GM12878 (cell line): Measurements from ENCODE around the gene MFGE8. TPM values are rescaled to one million over a fixed set of nuclear protein-coding genes. Genes with fewer than 3 reads are reported as not detected.

ENCODE experiments used
- ATAC-seq: fragments of 200-7000 bp; cut with Tn5 transposase; 3 replicates; pipeline ENCODE4 v1.9.1; 2020; ENCODE audit warnings: mild to moderate bottlenecking, moderate library complexity
- BruUV-seq: library from RNA; stranded (reverse); fragments of 400-500 nt; replicated peaks from 2 replicates; lab custom pipeline; 2021; lab: Mats Ljungman, UMichigan
- CTCF ChIA-PET: fragments of 300-600 bp; sonication (Branson Sonifier 250); formaldehyde crosslinking; extraction: SDS; loops from one replicate; lab custom pipeline; 2021; ENCODE audit warnings: inconsistent platforms; lab: Yijun Ruan, JAX
- POLR2A ChIA-PET: fragments of 350-600 bp; formaldehyde crosslinking; extraction: SDS; loops from one replicate; lab custom pipeline; 2021; ENCODE audit warnings: inconsistent platforms; lab: Charles Lee
- RAD21 ChIA-PET: fragments of 300-600 bp; sonication (Branson Sonifier 250); formaldehyde crosslinking; loops from one replicate; lab custom pipeline; 2023; ENCODE audit warnings: antibody characterized with exemption; ENCODE audit not compliant: unreplicated experiment; lab: Charles Lee
- SMC1A ChIA-PET: fragments of 300-600 bp; sonication (Branson Sonifier 250); formaldehyde crosslinking; loops from one replicate; lab custom pipeline; 2023; ENCODE audit not compliant: unreplicated experiment, uncharacterized antibody; lab: Charles Lee
- DNase-seq: peaks from one replicate; pipeline ENCODE4 v3.0.0-alpha.2; 2011; ENCODE audit warnings: low read depth, low spot score
- FAIRE-seq: peaks from 3 replicates; lab custom pipeline; 2011; peaks lifted over from hg19 to GRCh38; lab: Jason Lieb, UNC
- H2AFZ ChIP-seq: 2 replicates; pipeline ENCODE4 v1.6.0; 2011; ENCODE audit warnings: low read depth, low read length, control low read depth; ENCODE audit not compliant: control insufficient read depth
- H3K27ac ChIP-seq: 2 replicates; pipeline ENCODE4 v1.5.1; 2011; ENCODE audit warnings: control low read depth; ENCODE audit not compliant: control insufficient read depth, insufficient read depth
- H3K27me3 ChIP-seq, 2 experiments: replicated peaks in 1 of 2; 2 replicates each; pipeline versions ENCODE4 v1.6.0 to v1.6.1; 2011; ENCODE audit warnings: low read length in 1 of 2; ENCODE audit not compliant: control insufficient read depth in 2 of 2, insufficient read depth in 2 of 2
- H3K36me3 ChIP-seq, 2 experiments: 2 replicates each; pipeline ENCODE4 v1.5.1; 2011; ENCODE audit warnings: low read length in 1 of 2; ENCODE audit not compliant: control insufficient read depth in 2 of 2, insufficient read depth in 2 of 2
- H3K4me1 ChIP-seq: 2 replicates; pipeline ENCODE4 v1.6.1; 2011; ENCODE audit warnings: mild to moderate bottlenecking, low read length, moderate library complexity, mixed read lengths; ENCODE audit not compliant: control insufficient read depth, insufficient read depth
- H3K4me2 ChIP-seq: 2 replicates; pipeline ENCODE4 v1.6.0; 2011; ENCODE audit warnings: control low read depth; ENCODE audit not compliant: control insufficient read depth, insufficient read depth
- H3K4me3 ChIP-seq: fragments of 200-600 bp; sonication (generic); 2 replicates; pipeline ENCODE4 v1.5.1; 2016
- H3K79me2 ChIP-seq: 2 replicates; pipeline ENCODE4 v1.6.0; 2011; ENCODE audit warnings: low read length; ENCODE audit not compliant: control insufficient read depth, insufficient read depth
- H3K9ac ChIP-seq: 2 replicates; pipeline ENCODE4 v1.8.0; 2011; ENCODE audit warnings: low read length, control low read depth, mixed read lengths; ENCODE audit not compliant: control insufficient read depth, insufficient read depth
- H3K9me3 ChIP-seq: replicated peaks from 3 replicates; pipeline ENCODE4 v1.5.1; 2011; ENCODE audit warnings: mild to moderate bottlenecking, low read length; ENCODE audit not compliant: control insufficient read depth, insufficient read depth
- H4K20me1 ChIP-seq: 2 replicates; pipeline ENCODE4 v1.6.0; 2011; ENCODE audit not compliant: control insufficient read depth, insufficient read depth
- BRCA1 ChIP-seq: IDR thresholded peaks from 2 replicates; pipeline ENCODE4 v1.6.1; 2011; ENCODE audit warnings: low read depth, low read length, improper control_type of control experiment
- ELK1 ChIP-seq: IDR thresholded peaks from 2 replicates; pipeline ENCODE4 v1.6.1; 2012; ENCODE audit warnings: low read depth, low read length, improper control_type of control experiment
- HDGF ChIP-seq: fragments of 450-650 bp; IDR thresholded peaks from 2 replicates; pipeline ENCODE4 v1.6.1; 2016; ENCODE audit warnings: antibody characterized with exemption
- MXI1 ChIP-seq: fragments of 150-350 bp; IDR thresholded peaks from 2 replicates; pipeline ENCODE4 v1.6.1; 2011; ENCODE audit warnings: low read depth, mild to moderate bottlenecking, inconsistent platforms, low read length, improper control_type of control experiment
- NR2F1 ChIP-seq: fragments of 450-650 bp; conservative IDR thresholded peaks from 2 replicates; pipeline ENCODE4 v1.6.1; 2017; ENCODE audit warnings: mild to moderate bottlenecking
- YY1 ChIP-seq: IDR thresholded peaks from 2 replicates; pipeline ENCODE4 v1.6.1; 2011; ENCODE audit warnings: low read depth, mild to moderate bottlenecking, low read length
- WGBS: methylation state at CpG from one replicate; pipeline ENCODE4 v1.1.6; 2016; ENCODE audit warnings: low lambda C conversion rate; ENCODE audit not compliant: insufficient replicate concordance, insufficient coverage; ENCODE audit errors: missing lambda C conversion rate; 5-methylcytosine and 5-hydroxymethylcytosine counted together
- in situ Hi-C: fragments of 300-500 bp; cut with MboI; formaldehyde crosslinking; loops from 9 replicates; pipeline ENCODE4 v1.14.3; 2018; ENCODE audit warnings: mixed read lengths
- intact Hi-C: fragments of 100-400 bp; cut with micrococcal nuclease; formaldehyde crosslinking; loops from one replicate; pipeline ENCODE4 v1.14.2; 2022; ENCODE audit not compliant: unreplicated experiment
- polyA plus RNA-seq, 11 experiments: library from polyadenylated mRNA; depleted of rRNA in 4 of 11; unstranded in 6 of 11; stranded (reverse) in 5 of 11; fragments of >200 nt; fragmentation: Nextera tagmentation in 4 of 11; fragmentation: Illumina TruSeq in 1 of 11; extraction: Ambion mirVana in 4 of 11; extraction: Trizol in 1 of 11; gene quantifications; 1 replicate in 1 of 11; 2 replicates in 10 of 11; pipeline versions ENCODE4 v1.2.1 to v1.2.3, GENCODE V29; 2011 to 2016; ENCODE audit warnings: inconsistent platforms in 2 of 11, missing spikeins in 2 of 11, low read depth in 1 of 11
- total RNA-seq, 4 experiments: library from RNA; depleted of rRNA in 3 of 4; stranded (reverse); fragments of >200 nt in 3 of 4; fragmentation: Illumina TruSeq in 1 of 4; extraction: Trizol in 1 of 4; gene quantifications; 2 replicates each; pipeline versions ENCODE4 v1.2.1 to v1.2.3, GENCODE V29; 2013 to 2021

The MFGE8 gene
- total and polyA plus RNA-seq, 10 of the 15 experiments (the other 5 are each of a cell fraction or from before 2014, with no cell fraction given) = 0.81 to 5.9 (median 1.0) TPM; not detected in 2

GRCh38 chr15:88877415-88877814 is 35.8 kb downstream of the MFGE8 start:
- ChIA-PET POLR2A (no interaction called here), RAD21 (no interaction called here), CTCF (interaction anchor here (1.1 kb wide), 1 partner anchor 144 kb away, joined by 3 read pairs; no protein-coding TSS in a partner anchor), SMC1A (no interaction called here)
- Histone ChIP-seq H3K79me2 (no peaks in the 10 kb centered on the region), H3K27me3 (no peaks in the 10 kb centered on the region), H3K4me3 (no peak overlapping the region), H4K20me1 (no peaks in the 10 kb centered on the region), H3K9me3 (no peaks in the 10 kb centered on the region), H3K4me1 (no peaks in the 10 kb centered on the region), H3K36me3 (no peaks in the 10 kb centered on the region), H3K27ac (no peak overlapping the region), H2AFZ (no peak overlapping the region), H3K4me2 (no peak overlapping the region), H3K9ac (no peak overlapping the region)
- no TSS peak for BruUV-seq
- intact Hi-C loops = no loop called here
- no peak for FAIRE-seq
- in situ Hi-C loops = no loop called here
- no peak for ATAC-seq
- TF ChIP-seq YY1 = no peak
- TF ChIP-seq MXI1 = no peak
- no peak for TF ChIP-seq BRCA1
- no peak for TF ChIP-seq HDGF
- no peak for TF ChIP-seq ELK1
- WGBS = 54% methylated on average over 11 of the region's 11 CpGs
- DNase-seq = no peak

GRCh38 chr15:88876573-88876972 is 36.6 kb downstream of the MFGE8 start:
- Histone ChIP-seq H3K79me2 (no peaks in the 10 kb centered on the region), H3K9ac (no peak overlapping the region), H3K4me1 (no peaks in the 10 kb centered on the region), H3K36me3 (no peaks in the 10 kb centered on the region), H3K9me3 (no peaks in the 10 kb centered on the region), H2AFZ (no peak overlapping the region), H3K4me3 (no peak overlapping the region), H3K27me3 (no peaks in the 10 kb centered on the region), H4K20me1 (no peaks in the 10 kb centered on the region), H3K27ac (no peak overlapping the region), H3K4me2 (no peak overlapping the region)
- ChIA-PET RAD21 (no interaction called here), POLR2A (no interaction called here), CTCF (no interaction called here), SMC1A (no interaction called here)
- no TSS peak for BruUV-seq
- intact Hi-C loops = no loop called here
- in situ Hi-C loops = no loop called here
- WGBS = 42% methylated on average over 10 of the region's 10 CpGs
- DNase-seq = no peak
- TF ChIP-seq NR2F1 = no peak
- ATAC-seq = no peak
- FAIRE-seq = no peak
